Activated CD8-positive, alpha-beta memory T cell treated with anti-CD3 and anti-CD28 coated beads, Interleukin-2, amount 50 U/mL, for 24 hours (primary cell): Measurements from ENCODE around the gene KRTAP2-1.
"Not testable (repeated sequence)": the region's sequence is repeated elsewhere in the genome, so short reads cannot be mapped to it uniquely, and the experiment has no call there.

Source experiments
- DNase-seq: peaks from one replicate; pipeline ENCODE4 v3.0.0-alpha.2; 2020; ENCODE audit errors: extremely low read depth

Gene KRTAP2-1

GRCh38 chr17:41012326-41013120 lies 34.6 kb downstream of the KRTAP2-1 start:
- no peak for DNase-seq

- no peak for DNase-seq
These were observed 36.7 kb downstream of the KRTAP2-1 start for GRCh38 chr17:41010441-41010840.

- DNase-seq: no peak
These were observed 37.2 kb downstream of the KRTAP2-1 start for GRCh38 chr17:41009936-41010335.

GRCh38 chr17:41009301-41009760 lies 37.8 kb downstream of the KRTAP2-1 start:
- no peak for DNase-seq

GRCh38 chr17:41008811-41009210 lies 38.3 kb downstream of the KRTAP2-1 start, which contains the start of gene KRTAP3-1:
Gene KRTAP3-1 (minus strand): TSS chr17:41009128. CDS start chr17:41009074, 54 bp downstream.
- no peak for DNase-seq

GRCh38 chr17:41004397-41004796 lies 42.7 kb downstream of the KRTAP2-1 start:
- no peak for DNase-seq

GRCh38 chr17:41003926-41004325 lies 43.2 kb downstream of the KRTAP2-1 start:
- DNase-seq: no peak

- no peak for DNase-seq
These were observed 44.3 kb downstream of the KRTAP2-1 start for GRCh38 chr17:41002814-41003213.

- DNase-seq: no peak
These were observed 45.3 kb downstream of the KRTAP2-1 start for GRCh38 chr17:41001795-41002194.

- DNase-seq: not testable (repeated sequence)
These were observed 47.6 kb downstream of the KRTAP2-1 start, which contains the start of gene KRTAP3-2 for GRCh38 chr17:40999563-40999962. Gene KRTAP3-2 (minus strand): TSS chr17:40999906. CDS start chr17:40999853, 53 bp downstream.

- no peak for DNase-seq
These were observed 49.8 kb downstream of the KRTAP2-1 start for GRCh38 chr17:40997361-40997760.

- no peak for DNase-seq
These were observed 50.3 kb downstream of the KRTAP2-1 start for GRCh38 chr17:40996829-40997228.
